Inferior parietal cortex (tissue), 1 donor: ENCODE data around the gene RALGPS2.
"Not testable (repeated sequence)": the region's sequence is repeated elsewhere in the genome, so short reads cannot be mapped to it uniquely, and the experiment has no call there.

ENCODE experiments used
- DNase-seq: peaks from one replicate; pipeline ENCODE4 v3.0.0-alpha.2; 2016; ENCODE audit errors: extremely low spot score

Gene RALGPS2

GRCh38 chr1:178942285-178943198 is 217.5 kb downstream of the RALGPS2 start:
- no peak for DNase-seq

GRCh38 chr1:178944729-178945128 is 219.7 kb downstream of the RALGPS2 start:
- no peak for DNase-seq

DNA sequence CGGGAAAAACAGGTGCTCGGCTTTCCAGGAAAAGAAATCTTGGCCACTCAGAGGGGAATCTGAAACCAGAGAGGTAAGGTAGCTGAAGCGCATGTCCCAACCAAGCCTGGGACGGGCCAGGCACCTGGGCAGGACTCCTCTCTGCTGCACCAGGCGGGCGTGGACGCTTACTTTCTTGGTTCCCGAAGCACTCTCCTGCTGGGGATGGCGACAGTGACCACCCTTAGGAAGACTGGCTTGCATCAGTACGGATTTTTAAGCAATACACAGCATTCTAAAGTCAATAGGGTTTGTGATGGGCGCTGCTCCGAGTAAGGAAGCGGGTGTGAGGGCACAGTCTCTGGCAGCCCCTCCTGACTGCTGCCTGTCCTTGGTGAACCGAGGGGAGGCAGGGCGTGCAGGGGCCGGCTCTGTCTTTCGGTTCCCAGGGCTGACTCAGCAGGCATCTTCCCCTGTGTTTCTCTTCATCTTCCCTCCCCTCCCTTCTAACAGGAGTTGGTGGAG is 220.8 kb downstream of the RALGPS2 start:
- DNase-seq, result no peak

- DNase-seq, result no peak
These were observed 221.4 kb downstream of the RALGPS2 start for GRCh38 chr1:178946416-178946815.

DNA sequence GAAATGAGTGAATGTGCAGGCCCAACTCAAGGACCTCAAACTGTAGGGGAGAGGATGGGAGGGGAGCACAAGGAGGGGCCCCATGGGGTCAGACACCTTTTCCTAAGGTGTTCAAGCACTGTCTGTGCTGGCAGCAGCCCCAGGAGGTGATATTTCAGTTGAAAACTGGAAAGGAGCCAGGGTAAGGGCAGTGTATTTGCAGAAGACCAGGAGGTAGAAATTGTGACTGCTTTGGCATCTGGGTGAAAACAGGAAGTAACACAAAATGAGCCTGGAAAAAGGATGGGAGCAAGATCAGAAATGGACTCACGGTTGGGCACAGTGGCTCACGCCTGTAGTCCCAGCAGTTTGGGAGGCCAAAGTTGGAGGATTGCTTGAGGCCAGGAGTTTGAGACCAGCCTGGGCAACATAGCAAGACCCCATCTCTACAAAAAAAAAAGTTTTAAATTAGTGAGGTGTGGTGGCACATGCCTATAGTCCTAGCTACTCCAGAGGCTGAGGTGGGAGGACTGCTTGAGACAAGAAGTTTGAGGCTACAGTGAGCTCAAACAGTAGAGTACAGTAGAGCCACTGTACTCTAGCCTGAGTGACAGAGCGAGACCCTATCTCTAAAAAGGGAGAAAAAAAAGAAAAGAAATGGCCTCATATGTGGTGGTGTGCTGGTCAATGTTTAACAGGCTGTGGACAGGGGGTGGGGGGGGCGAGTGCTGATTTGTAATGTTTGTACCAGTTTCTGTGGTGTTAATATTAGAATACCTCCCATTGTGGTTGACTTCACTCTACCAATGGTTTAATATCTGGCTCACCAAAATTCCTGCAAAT is 222.0 kb downstream of the RALGPS2 start:
- DNase-seq, result no peak

GRCh38 chr1:178947677-178947981 is 222.6 kb downstream of the RALGPS2 start:
- DNase-seq, result no peak

- no peak for DNase-seq
These were observed 223.6 kb downstream of the RALGPS2 start for GRCh38 chr1:178948676-178949075.

DNA sequence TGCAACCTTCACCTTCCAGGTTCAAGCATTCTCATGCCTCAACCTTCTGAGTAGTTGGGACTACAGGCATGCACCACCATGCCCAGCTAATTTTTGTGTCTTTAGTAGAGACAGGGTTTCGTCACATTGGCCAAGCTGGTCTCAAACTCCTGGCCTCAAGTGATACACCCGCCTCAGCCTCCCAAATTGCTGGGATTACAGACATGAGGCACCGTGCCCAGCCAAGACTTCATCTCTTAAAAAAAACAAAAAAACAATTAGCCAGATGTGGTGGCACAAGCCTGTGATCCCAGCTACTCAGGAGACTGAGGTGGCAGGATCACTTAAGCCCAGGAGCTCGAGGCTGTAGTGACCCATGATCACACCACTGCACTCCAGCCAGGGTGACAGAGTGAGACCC is 224.8 kb downstream of the RALGPS2 start:
- not testable (repeated sequence) for DNase-seq

DNA sequence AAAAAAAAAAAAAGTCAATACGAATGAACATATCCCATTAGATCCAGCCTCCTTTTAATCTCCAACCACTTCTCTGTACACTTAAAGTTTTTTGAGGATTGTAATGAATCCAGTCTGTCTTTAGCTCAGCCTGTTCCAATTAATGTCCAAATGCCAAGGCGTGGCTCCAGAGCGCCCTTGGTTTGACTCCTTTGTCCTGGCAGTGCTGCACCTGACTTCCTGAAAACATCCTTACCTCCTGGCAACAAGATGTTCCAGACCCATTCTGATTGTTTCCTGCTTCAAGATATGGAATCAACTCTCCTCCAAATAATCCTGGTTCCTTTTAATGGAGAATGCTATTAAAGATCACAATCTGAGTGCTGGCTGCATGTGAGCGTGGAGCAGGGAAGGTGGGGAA is 226.6 kb downstream of the RALGPS2 start:
- no peak for DNase-seq

GRCh38 chr1:178953034-178953433 is 228.0 kb downstream of the RALGPS2 start:
- no peak for DNase-seq

DNA sequence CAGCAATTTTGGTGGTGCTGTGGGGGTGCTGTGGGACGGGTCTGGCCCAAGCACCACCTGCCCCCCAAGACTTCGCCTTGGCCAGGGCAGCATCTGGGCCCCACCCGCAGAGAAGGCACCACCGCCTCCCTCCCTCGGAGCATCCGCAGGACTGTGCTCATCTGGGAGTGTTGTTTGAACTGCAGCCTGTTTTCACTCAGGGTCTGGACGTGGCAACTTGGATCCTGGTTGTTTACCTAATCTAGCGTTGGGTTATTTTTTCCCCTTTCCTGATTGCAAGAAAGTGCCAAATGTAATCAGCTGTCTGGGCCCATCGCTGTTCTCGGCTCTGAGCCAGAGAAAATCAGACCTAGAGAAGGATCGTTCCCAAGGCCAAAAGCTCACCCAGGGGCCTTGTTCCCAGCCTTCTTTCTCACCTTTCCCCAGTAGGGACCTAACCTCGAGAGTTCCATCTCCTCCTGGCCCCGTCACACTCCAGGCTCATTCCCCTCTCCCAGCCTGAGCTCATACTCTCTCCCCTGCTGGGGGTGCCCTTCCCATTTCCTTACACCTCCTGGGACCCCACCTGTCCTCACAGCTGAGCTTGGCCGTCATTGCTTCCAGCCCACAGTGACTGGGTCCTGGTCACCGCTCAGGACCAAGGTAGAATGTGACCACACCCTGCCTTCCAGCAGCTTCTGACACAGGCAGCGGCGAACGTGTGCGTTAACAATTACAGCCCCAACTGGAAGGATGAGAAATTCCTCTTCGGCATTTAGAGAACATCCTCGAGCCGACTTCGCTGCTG is 228.7 kb downstream of the RALGPS2 start:
- no peak for DNase-seq

GRCh38 chr1:178954325-178954690 is 229.3 kb downstream of the RALGPS2 start:
- DNase-seq, result no peak

DNA sequence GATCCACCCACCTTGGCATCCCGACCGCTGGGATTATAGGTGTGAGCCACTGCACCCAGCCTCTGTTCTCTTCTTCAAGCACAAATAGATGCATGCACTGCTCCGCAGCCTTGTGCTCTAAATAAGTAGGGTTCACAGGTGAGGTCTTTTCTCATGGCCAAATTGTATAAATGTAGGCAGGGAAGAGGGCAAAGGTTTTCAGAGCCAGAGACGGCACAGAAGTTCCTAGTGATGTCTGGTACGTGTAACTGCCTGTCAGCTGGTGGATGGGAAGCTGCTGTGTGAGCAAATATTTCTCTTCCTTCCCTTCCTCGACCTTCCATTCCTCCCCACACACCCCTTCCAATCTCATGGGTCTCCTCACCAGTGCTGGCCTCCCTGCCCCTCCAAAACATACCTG is 229.9 kb downstream of the RALGPS2 start:
- no peak for DNase-seq

DNA sequence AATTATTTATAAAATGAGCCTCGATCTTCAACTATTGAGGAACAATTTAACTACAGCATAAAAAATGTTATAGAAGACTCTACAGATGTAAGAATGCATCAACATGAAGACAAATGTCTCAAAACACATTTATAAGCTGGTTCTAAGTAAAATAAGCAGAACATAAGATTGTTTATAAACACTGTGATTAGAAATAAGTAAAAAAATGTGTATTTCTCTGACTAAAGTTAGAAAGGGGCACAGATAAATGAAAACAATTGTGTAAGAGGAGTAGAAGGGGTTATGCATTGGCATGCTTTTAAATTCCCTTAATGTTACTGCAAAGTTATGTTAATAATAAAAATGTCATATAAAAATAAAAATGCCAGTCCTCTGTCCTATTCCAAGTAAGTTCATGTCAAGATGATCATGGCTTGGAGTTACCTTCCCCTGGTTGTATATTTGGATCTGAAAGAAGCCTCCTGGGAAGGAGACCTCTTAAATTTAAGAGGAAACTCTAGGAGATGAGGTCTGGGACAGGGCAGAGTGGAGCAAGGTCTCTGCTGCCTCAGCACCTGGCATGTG is 230.4 kb downstream of the RALGPS2 start:
- no peak for DNase-seq

DNA sequence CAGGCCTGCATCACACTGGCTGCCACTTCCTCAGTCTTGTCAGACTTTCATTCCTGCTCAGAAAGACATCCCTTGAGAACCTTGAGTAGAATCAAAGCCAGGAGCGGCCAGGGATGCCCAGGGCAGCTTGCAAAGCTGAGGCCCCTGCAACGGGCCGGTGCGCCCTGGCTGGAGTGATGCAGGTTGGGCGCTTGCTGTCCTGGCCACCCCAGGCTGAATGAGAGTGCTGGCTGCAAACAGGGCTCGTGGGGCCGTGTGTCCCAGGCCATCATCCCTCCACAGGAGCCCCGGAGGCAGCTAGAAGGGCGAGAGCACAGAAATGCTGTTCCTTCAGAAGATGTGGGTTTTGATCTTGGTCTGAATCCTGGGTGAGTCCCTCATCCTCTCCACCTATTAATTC is 233.4 kb downstream of the RALGPS2 start:
- no peak for DNase-seq

- no peak for DNase-seq
These were observed 234.8 kb downstream of the RALGPS2 start for GRCh38 chr1:178959543-178960460.

GRCh38 chr1:178960482-178961240 is 235.6 kb downstream of the RALGPS2 start:
- DNase-seq, result no peak

DNA sequence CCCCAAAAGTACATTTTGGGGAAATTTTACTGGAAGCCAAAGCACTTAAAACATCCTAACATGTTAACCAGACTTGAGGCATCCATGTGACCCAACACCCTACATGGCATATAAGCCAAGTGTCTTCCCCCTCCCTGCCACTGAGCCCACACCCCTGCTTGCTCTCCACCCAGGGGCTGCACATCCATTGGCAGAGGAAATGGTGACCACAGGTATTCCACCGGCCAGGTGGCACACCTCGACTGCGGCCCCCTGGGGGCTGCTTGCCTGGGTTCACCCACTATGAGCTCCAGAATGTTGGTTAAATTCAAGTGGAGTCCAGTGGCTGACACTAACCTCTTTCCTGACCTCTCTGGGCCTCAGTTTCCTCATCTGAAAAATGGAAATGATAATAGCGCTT is 236.3 kb downstream of the RALGPS2 start:
- no peak for DNase-seq

GRCh38 chr1:178961868-178962267 is 236.8 kb downstream of the RALGPS2 start:
- DNase-seq, result no peak
